PC-3 (cell line): ENCODE results near the gene ZFP1.

Source experiments
- EZH2 ChIP-seq: fragments of 300-600 bp; sonication (generic); IDR thresholded peaks from one replicate; pipeline ENCODE4 v1.6.1; 2017; ENCODE audit warnings: antibody characterized with exemption, mild to moderate bottlenecking, low read length; ENCODE audit not compliant: unreplicated experiment
- EZH2phosphoT487 ChIP-seq: fragments of 300-600 bp; sonication (generic); IDR thresholded peaks from 2 replicates; pipeline ENCODE4 v1.6.1; 2018; ENCODE audit warnings: mild to moderate bottlenecking, antibody characterized with exemption, low read length, borderline replicate concordance
- TF ChIP-seq, protein P1 (sequence below): fragments of 300-600 bp; sonication (generic); conservative IDR thresholded peaks from 2 replicates; pipeline ENCODE4 v1.5.1; 2017; ENCODE audit warnings: antibody characterized with exemption, low read depth, mild to moderate bottlenecking, low read length

GRCh38 chr16:75197522-75198134, 49.3 kb downstream of the ZFP1 start:
- TF ChIP-seq, protein P1, sequence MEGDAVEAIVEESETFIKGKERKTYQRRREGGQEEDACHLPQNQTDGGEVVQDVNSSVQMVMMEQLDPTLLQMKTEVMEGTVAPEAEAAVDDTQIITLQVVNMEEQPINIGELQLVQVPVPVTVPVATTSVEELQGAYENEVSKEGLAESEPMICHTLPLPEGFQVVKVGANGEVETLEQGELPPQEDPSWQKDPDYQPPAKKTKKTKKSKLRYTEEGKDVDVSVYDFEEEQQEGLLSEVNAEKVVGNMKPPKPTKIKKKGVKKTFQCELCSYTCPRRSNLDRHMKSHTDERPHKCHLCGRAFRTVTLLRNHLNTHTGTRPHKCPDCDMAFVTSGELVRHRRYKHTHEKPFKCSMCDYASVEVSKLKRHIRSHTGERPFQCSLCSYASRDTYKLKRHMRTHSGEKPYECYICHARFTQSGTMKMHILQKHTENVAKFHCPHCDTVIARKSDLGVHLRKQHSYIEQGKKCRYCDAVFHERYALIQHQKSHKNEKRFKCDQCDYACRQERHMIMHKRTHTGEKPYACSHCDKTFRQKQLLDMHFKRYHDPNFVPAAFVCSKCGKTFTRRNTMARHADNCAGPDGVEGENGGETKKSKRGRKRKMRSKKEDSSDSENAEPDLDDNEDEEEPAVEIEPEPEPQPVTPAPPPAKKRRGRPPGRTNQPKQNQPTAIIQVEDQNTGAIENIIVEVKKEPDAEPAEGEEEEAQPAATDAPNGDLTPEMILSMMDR, result no peak
- TF ChIP-seq EZH2phosphoT487 (no peak), EZH2 (no peak)
